Eye (tissue), 1 donor: Measurements from ENCODE around the gene S1PR2.
"Not testable (repeated sequence)": the region's sequence is repeated elsewhere in the genome, so short reads cannot be mapped to it uniquely, and the experiment has no call there.

Source experiments
- DNase-seq: peaks from one replicate; pipeline ENCODE4 v3.0.0-alpha.2; 2015

S1PR2 gene

DNA sequence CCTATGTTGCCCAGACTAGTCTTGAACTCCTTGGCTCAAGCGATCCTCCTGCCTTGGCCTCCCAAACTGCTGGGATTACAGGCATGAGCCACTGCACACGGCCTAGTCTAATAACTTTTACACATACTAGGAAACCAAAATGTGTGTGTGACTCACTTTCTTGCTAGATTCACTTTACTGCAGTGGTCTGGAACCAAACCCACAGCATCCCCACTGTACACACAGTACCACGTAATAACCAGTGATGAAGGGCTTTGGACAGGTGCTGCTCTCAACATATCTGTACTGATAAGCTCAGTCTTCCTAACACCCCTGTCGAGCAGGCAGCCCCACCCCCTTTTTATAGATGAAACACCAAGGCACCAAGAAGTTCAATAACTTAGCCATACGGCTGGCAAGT lies 41.5 kb downstream of the S1PR2 start:
- no peak for DNase-seq

DNA sequence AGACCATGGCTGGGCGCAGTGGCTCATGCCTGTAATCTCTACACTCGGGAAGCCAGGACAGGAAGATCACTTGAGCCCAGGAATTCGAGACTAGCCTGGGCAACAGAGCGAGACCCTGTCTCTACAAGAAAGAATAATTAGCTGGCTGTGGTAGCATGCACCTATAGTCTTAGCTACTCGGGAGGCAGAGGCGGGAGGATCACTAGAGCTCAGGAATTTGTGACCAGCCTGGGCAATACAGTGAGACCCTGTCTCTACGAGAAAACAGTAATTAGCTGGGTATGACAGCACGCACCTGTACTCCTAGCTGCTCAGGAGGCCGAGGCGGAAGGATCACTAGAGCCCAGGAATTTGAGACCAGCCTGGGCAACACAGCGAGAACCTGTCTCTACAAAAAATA lies 43.8 kb downstream of the S1PR2 start:
- no peak for DNase-seq

DNA sequence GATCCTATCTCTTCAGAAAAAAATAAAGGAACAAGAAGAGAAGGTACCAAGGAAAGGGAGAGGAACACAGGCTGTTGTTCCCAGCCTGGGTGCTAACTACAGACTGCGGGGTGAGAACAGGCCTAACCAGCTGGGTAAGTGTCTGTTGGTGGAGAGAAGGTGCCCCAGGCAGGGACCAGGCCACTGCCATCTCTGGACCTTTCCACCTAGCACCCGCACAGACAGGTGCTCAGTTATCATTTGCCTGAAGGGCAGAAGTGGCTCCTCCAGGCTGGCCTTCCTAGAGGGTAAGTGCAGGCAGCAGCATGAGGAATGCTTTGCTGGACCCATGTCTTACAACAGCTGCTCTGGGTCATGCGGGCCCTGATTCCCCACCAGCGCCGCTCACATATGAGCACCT lies 46.5 kb downstream of the S1PR2 start:
- no peak for DNase-seq

DNA sequence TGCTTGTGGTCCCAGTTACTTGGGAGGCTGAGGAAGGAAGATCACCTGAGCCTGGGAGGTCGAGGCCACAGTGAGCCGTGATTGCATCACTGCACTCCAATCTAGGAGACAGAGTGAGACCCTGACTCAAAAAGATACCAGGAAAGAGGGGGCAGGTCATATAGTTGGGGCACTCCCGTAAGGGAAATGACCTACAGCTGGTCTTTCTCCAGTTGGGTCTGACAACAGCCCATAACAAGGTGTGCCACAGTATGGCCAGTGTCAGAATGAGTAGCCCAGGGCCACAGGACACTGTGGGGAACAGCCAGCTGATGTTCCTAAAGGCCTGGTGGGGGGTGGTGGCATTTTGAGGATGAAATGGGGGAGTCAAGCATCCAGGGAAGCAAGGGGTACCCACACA lies 47.2 kb downstream of the S1PR2 start:
- DNase-seq, result no peak

DNA sequence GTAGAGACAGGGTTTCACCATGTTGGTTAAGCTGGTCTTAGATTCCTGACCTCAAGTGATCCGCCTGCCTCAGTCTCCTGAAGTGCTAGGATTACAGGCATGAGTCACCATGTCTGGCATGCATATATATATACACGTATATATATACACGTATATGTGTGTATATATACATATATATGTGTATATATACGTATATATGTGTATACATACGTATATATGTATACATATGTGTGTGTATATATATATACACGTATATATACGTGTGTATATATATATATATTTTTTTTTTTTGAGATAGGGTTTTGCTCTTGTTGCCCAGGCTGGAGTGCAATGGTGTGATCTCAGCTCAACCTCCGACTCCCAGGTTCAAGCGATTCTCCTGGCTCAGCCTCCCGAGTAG lies 48.3 kb downstream of the S1PR2 start:
- no peak for DNase-seq

DNA sequence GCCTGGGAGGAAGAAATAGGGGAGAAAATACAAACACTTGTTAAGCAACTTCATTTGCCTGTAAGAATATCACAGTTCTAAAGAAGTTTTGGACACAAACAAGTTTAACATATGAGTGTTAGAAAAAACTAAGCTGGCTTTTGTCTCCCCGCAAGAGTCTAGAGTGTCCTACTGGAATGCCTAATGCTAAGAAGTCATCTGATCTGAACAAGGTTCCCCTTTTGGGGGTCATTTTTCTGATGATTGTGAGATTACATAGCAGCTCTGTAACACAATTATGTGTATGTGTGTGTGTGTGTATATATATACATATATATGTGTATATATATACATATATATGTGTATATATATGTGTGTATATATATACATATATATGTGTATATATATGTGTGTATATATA lies 49.1 kb downstream of the S1PR2 start:
- no peak for DNase-seq

DNA sequence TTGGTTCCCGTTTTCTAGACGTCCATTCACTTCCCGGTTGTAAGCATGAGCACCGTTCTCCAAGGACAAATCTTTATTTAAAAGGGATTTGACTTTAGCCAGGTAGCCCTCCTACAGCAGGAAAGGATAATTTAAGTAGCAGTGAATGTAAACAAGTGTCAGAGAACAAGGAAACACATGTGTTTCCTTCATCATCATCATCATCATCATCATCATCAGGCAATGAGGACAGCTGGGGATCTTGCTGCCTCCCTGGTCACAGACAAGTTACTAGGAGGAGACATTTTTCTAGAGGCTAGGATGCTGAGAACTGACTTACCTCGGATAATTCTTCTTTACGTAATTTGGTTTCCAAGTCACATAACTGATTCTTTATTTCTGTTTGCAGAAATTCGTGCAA lies 50.7 kb downstream of the S1PR2 start:
- no peak for DNase-seq

DNA sequence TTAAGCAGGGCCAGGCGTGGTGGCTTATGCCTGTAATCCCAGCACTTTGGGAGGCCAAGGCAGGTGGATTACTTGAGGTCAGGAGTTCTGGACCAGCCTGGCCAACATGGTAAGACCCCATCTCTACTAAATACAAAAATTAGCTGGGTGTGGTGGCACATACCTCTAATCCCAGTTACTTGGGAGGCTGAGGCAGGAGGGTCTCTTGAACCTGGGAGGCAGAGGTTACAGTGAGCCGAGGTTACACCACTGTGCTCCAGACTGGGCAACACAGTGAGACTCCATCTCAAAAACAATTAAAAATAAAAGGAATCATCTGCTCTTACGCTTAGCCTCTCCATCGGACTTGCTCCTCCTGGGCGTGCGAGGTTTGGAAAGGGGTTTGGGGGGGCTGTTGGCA lies 51.1 kb downstream of the S1PR2 start:
- not testable (repeated sequence) for DNase-seq

DNA sequence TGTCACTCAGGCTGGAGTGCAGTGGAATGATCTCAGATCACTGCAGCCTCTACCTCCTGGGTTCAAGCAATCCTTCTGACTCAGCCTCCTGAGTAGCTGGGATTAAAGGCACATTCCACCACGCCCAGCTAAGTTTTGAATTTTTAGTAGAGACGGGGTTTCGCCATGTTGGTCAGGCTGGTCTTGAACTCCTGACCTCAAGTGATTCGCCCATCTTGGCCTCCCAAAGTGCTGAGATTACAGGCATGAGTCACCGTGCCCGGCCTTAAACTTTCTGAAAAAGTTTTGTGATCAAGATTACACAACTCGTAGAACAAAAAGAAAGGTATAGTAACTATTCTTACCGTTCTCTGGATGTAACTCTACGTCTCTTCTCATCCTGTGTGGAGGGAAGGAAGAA lies 57.6 kb downstream of the S1PR2 start:
- no peak for DNase-seq
